GM23248 (cell line): ENCODE data around the gene E2F4.

Source experiments
- EZH2 ChIP-seq: fragments of 200-600 bp; sonication (generic); IDR thresholded peaks from 2 replicates; pipeline ENCODE4 v1.6.1; 2018; ENCODE audit warnings: antibody characterized with exemption, mild to moderate bottlenecking; ENCODE audit not compliant: insufficient read depth, poor library complexity, severe bottlenecking
- EZH2phosphoT487 ChIP-seq: fragments of 200-600 bp; sonication (generic); IDR thresholded peaks from 2 replicates; pipeline ENCODE4 v1.6.1; 2018; ENCODE audit warnings: antibody characterized with exemption, moderate library complexity, mild to moderate bottlenecking, low read depth; ENCODE audit not compliant: insufficient read depth

GRCh38 chr16:67184995-67185650 lies 6.8 kb upstream of the E2F4 start:
- TF ChIP-seq EZH2 (no peak), EZH2phosphoT487 (no peak)
